DND-41 (cell line): ENCODE data around the gene PDZD4.

ENCODE experiments used
- ATAC-seq: fragments of 200-7000 bp; cut with Tn5 transposase; 3 replicates; pipeline ENCODE4 v1.9.1; 2021; ENCODE audit warnings: low read depth; ENCODE audit not compliant: insufficient read depth
- DNase-seq: peaks from one replicate; pipeline ENCODE4 v3.0.0-alpha.2; 2020
- H2AFZ ChIP-seq: 2 replicates; pipeline ENCODE4 v1.6.0; 2012; ENCODE audit warnings: low read depth, low read length
- H3K27ac ChIP-seq: 2 replicates; pipeline ENCODE4 v1.5.1; 2012; ENCODE audit warnings: low read length, inconsistent platforms
- H3K27me3 ChIP-seq: fragments of 200-600 bp; sonication (generic); 2 replicates; pipeline ENCODE4 v1.6.0; 2012; ENCODE audit warnings: low read length, mild to moderate bottlenecking, inconsistent platforms; ENCODE audit not compliant: insufficient read depth, poor library complexity
- H3K36me3 ChIP-seq: 2 replicates; pipeline ENCODE4 v1.5.1; 2012; ENCODE audit warnings: low read length, inconsistent platforms; ENCODE audit not compliant: insufficient read depth
- H3K4me1 ChIP-seq: 2 replicates; pipeline ENCODE4 v1.5.1; 2012; ENCODE audit warnings: mild to moderate bottlenecking, low read length; ENCODE audit not compliant: insufficient read depth
- H3K4me2 ChIP-seq: 2 replicates; pipeline ENCODE4 v1.6.0; 2012; ENCODE audit warnings: mild to moderate bottlenecking, moderate library complexity, low read length, inconsistent platforms; ENCODE audit not compliant: insufficient read depth
- H3K4me3 ChIP-seq, 2 experiments: fragments of 200-600 bp in 1 of 2; shearing (Covaris generic) in 1 of 2; 2 replicates each; pipeline ENCODE4 v1.5.1; 2012 to 2016; ENCODE audit warnings: inconsistent platforms in 2 of 2, low read length in 2 of 2, mild to moderate bottlenecking in 2 of 2, low read depth in 1 of 2, moderate library complexity in 1 of 2
- H3K79me2 ChIP-seq: 2 replicates; pipeline ENCODE4 v1.6.0; 2012; ENCODE audit warnings: low read length, inconsistent platforms; ENCODE audit not compliant: insufficient read depth
- H3K9ac ChIP-seq: 2 replicates; pipeline ENCODE4 v1.6.0; 2012; ENCODE audit warnings: low read depth, mild to moderate bottlenecking, inconsistent platforms, low read length, moderate library complexity
- H3K9me3 ChIP-seq: 2 replicates; pipeline ENCODE4 v1.5.1; 2012; ENCODE audit warnings: low read length, moderate library complexity, mild to moderate bottlenecking, inconsistent platforms; ENCODE audit not compliant: insufficient read depth, severe bottlenecking
- H4K20me1 ChIP-seq: 2 replicates; pipeline ENCODE4 v1.6.0; 2012; ENCODE audit warnings: low read length; ENCODE audit not compliant: insufficient read depth
- CTCF ChIP-seq: IDR thresholded peaks from 2 replicates; pipeline ENCODE4 v1.5.1; 2012; ENCODE audit warnings: borderline replicate concordance, low read length, moderate library complexity, mild to moderate bottlenecking; ENCODE audit not compliant: poor library complexity, severe bottlenecking; ENCODE audit errors: extremely low read depth
- EZH2 ChIP-seq: IDR thresholded peaks from 3 replicates; pipeline ENCODE4 v1.6.1; 2012; ENCODE audit warnings: borderline replicate concordance, low read depth, mild to moderate bottlenecking, moderate library complexity, low read length, inconsistent platforms; ENCODE audit not compliant: severe bottlenecking

The PDZD4 gene

GRCh38 chrX:153807976-153808375, 22.4 kb downstream of the PDZD4 start:
- H3K27ac ChIP-seq, result no peak overlapping the region
- H3K4me3 ChIP-seq, result no peak overlapping the region
- no peak overlapping the region for H2AFZ ChIP-seq
- no peaks in the 10 kb centered on the region for H3K27me3 ChIP-seq
- no peaks in the 10 kb centered on the region for H3K9me3 ChIP-seq
- ATAC-seq (no peak), DNase-seq (no peak)
- H3K79me2 ChIP-seq, result no peaks in the 10 kb centered on the region
- TF ChIP-seq CTCF (no peak), EZH2 (no peak)
- H3K4me2 ChIP-seq, result no peak overlapping the region
- H3K4me1 ChIP-seq, result no peaks in the 10 kb centered on the region
- no peaks in the 10 kb centered on the region for H4K20me1 ChIP-seq
- no peak overlapping the region for H3K9ac ChIP-seq
- H3K36me3 ChIP-seq, result no peaks in the 10 kb centered on the region

DNA sequence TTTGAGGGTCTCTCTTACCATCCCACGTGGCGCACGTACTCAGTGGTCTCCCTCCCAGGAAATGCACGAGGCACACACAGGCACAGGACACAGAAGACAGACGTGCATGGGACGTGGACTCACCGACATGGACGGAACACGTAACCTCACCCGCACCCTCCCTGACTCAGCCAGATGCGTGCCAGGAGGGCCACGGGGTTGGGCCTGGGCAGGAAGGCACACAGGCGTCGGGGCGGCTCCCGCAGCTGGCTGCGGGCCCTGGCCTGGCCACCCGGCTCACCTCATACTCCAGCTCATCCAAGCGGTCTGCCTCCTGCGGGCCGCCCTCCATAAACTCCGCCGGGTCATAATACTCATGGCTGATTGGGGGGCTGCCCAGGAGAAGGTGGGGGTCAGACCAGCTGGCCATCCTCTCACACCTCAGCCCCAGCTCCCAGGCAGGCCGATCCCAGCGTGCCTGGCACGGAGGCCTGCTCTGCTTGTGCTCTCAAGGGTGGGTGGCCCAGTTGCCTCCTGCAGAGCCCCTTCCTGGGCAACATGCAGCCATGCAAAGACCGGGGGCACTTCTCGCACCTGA, 23.3 kb downstream of the PDZD4 start:
- H3K4me1 ChIP-seq, result no peaks in the 10 kb centered on the region
- H3K4me3 ChIP-seq, result no peak overlapping the region
- TF ChIP-seq CTCF, result no peak
- TF ChIP-seq EZH2, result no peak
- DNase-seq, result no peak
- no peaks in the 10 kb centered on the region for H3K27me3 ChIP-seq
- H3K36me3 ChIP-seq, result no peaks in the 10 kb centered on the region
- no peak for ATAC-seq
- H3K4me2 ChIP-seq, result no peak overlapping the region
- no peaks in the 10 kb centered on the region for H4K20me1 ChIP-seq
- no peak overlapping the region for H2AFZ ChIP-seq
- H3K79me2 ChIP-seq, result no peaks in the 10 kb centered on the region
- H3K27ac ChIP-seq, result no peak overlapping the region
- H3K9ac ChIP-seq, result no peak overlapping the region
- H3K9me3 ChIP-seq, result no peaks in the 10 kb centered on the region

DNA sequence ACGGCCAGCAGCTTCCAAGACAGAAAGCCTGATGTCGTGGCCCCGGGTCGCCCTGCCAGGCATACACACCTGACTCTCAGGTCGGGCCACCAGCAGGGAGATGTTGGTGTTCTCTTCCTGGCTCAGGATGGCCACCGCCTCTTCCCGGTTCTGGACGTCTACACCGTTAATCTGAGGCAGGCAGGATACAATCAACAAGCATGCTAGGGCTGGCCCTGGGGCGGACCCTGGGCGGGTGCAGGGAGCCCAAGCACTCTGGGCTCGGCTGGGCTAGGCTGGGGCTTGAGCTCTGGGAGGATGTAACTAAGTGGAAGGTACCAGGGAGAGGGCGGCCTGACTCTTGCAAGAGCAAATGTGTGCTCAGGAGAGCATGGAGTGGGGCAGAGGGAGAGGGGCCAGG, 24.9 kb downstream of the PDZD4 start:
- ATAC-seq (no peak), DNase-seq (no peak)
- Histone ChIP-seq H3K9me3 (no peaks in the 10 kb centered on the region), H3K36me3 (no peaks in the 10 kb centered on the region), H3K9ac (no peak overlapping the region), H3K27ac (no peak overlapping the region), H3K79me2 (no peaks in the 10 kb centered on the region), H3K27me3 (no peaks in the 10 kb centered on the region), H4K20me1 (no peaks in the 10 kb centered on the region), H3K4me1 (no peaks in the 10 kb centered on the region), H3K4me2 (no peak overlapping the region), H2AFZ (no peak overlapping the region), H3K4me3 (no peak overlapping the region)
- no peak for TF ChIP-seq CTCF
- no peak for TF ChIP-seq EZH2

DNA sequence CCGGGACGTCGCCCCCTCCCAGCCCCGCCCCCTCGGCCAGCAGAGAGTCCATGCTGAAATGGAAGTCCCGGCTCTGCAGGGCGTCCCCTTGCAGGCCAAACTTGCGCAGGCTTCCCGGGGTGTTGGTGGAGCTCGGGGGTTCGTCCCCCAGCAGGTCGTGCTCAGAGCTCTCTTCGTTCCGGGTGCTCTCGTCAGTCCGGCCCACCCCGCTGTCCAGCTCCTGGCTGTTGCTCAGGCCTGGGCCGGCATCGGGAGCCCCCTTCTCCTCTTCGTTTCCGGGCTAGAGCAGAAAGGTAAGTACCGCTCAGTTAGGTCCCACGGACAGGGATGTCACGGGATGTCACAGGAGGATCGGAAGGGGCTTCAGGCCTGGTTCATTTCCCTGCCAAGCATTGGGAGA, 25.7 kb downstream of the PDZD4 start:
- ATAC-seq (no peak), DNase-seq (no peak)
- Histone ChIP-seq H3K9me3 (no peaks in the 10 kb centered on the region), H3K79me2 (no peaks in the 10 kb centered on the region), H3K9ac (no peak overlapping the region), H2AFZ (no peak overlapping the region), H3K27me3 (no peaks in the 10 kb centered on the region), H3K36me3 (no peaks in the 10 kb centered on the region), H4K20me1 (no peaks in the 10 kb centered on the region), H3K4me3 (no peak overlapping the region), H3K4me1 (no peaks in the 10 kb centered on the region), H3K4me2 (no peak overlapping the region), H3K27ac (no peak overlapping the region)
- TF ChIP-seq CTCF (no peak), EZH2 (no peak)
